ENCODE results near the gene IGDCC3.

Gene IGDCC3

GRCh38 chr15:65330934-65331645 lies 46.7 kb downstream of the IGDCC3 start:
- Histone ChIP-seq H3K4me3 (ENCODE audit: low read depth, low read length) (no peak overlapping the region), H2BK120ac (ENCODE audit: insufficient read depth, low read length, poor library complexity) (no peak overlapping the region), H2BK12ac (ENCODE audit: low read length) (no peak overlapping the region), H2AFZ (ENCODE audit: insufficient read depth, low read length, poor library complexity) (no peak overlapping the region), H3K27me3 (ENCODE audit: insufficient read depth, low read length) (no peaks in the 10 kb centered on the region), H3K23ac (ENCODE audit: low read length) (no peak overlapping the region), H4K8ac (ENCODE audit: low read depth, low read length) (no peak overlapping the region), H4K91ac (ENCODE audit: low read depth, low read length) (no peak overlapping the region), H3K9ac (ENCODE audit: low read length) (no peak overlapping the region), H2AK5ac (ENCODE audit: low read length) (no peak overlapping the region), H3K4ac (ENCODE audit: low read depth, low read length) (no peak overlapping the region), H3K18ac (ENCODE audit: low read length) (no peak overlapping the region), H3K79me1 (ENCODE audit: low read length) (no peaks in the 10 kb centered on the region), H2BK5ac (ENCODE audit: low read depth, low read length, poor library complexity) (no peak overlapping the region), H3K14ac (ENCODE audit: low read length) (no peak overlapping the region), H3K4me1 (ENCODE audit: control insufficient read depth in 1 of 2, insufficient read depth in 2 of 2, low read length in 2 of 2) (peaks cover 15 to 27% of the 10 kb centered on the region in 2 experiments), H3K9me3 (ENCODE audit: insufficient read depth, low read depth, low read length) (peaks cover 2% of the 10 kb centered on the region), H3K79me2 (ENCODE audit: control insufficient read depth, insufficient read depth, low read length, poor library complexity) (no peaks in the 10 kb centered on the region), H3K36me3 (ENCODE audit: control insufficient read depth in 1 of 2, insufficient read depth in 2 of 2, low read length in 2 of 2) (peaks cover 61 to 67% of the 10 kb centered on the region in 2 experiments), H4K12ac (ENCODE audit: low read depth, low read length) (no peak overlapping the region), H3K4me2 (ENCODE audit: low read length) (no peak overlapping the region), H3K27ac (ENCODE audit: low read depth, low read length) (no peak overlapping the region)
- no CpG with 5 or more reads among the region's 22 CpGs for WGBS (ENCODE audit: extremely low coverage, insufficient coverage, insufficient read length)
- no peak for DNase-seq

- H3K4me2 ChIP-seq (ENCODE audit: low read length), result no peak overlapping the region
- no peak overlapping the region for H2BK5ac ChIP-seq (ENCODE audit: low read depth, low read length, poor library complexity)
- H3K79me1 ChIP-seq (ENCODE audit: low read length), result peaks cover 2% of the 10 kb centered on the region
- no peak overlapping the region for H2AK5ac ChIP-seq (ENCODE audit: low read length)
- no CpG with 5 or more reads among the region's 18 CpGs for WGBS (ENCODE audit: extremely low coverage, insufficient coverage, insufficient read length)
- no peak overlapping the region for H2BK12ac ChIP-seq (ENCODE audit: low read length)
- no peaks in the 10 kb centered on the region for H3K79me2 ChIP-seq (ENCODE audit: control insufficient read depth, insufficient read depth, low read length, poor library complexity)
- H3K18ac ChIP-seq (ENCODE audit: low read length), result no peak overlapping the region
- no peak overlapping the region for H2AFZ ChIP-seq (ENCODE audit: insufficient read depth, low read length, poor library complexity)
- peaks cover 17 to 24% of the 10 kb centered on the region in 2 experiments for H3K4me1 ChIP-seq (ENCODE audit: control insufficient read depth in 1 of 2, insufficient read depth in 2 of 2, low read length in 2 of 2)
- no peaks in the 10 kb centered on the region for H3K27me3 ChIP-seq (ENCODE audit: insufficient read depth, low read length)
- H3K14ac ChIP-seq (ENCODE audit: low read length), result no peak overlapping the region
- no peak overlapping the region for H3K4me3 ChIP-seq (ENCODE audit: low read depth, low read length)
- H3K23ac ChIP-seq (ENCODE audit: low read length), result no peak overlapping the region
- H4K8ac ChIP-seq (ENCODE audit: low read depth, low read length), result no peak overlapping the region
- H2BK120ac ChIP-seq (ENCODE audit: insufficient read depth, low read length, poor library complexity), result no peak overlapping the region
- no peak overlapping the region for H3K4ac ChIP-seq (ENCODE audit: low read depth, low read length)
- peaks cover 55 to 59% of the 10 kb centered on the region in 2 experiments for H3K36me3 ChIP-seq (ENCODE audit: control insufficient read depth in 1 of 2, insufficient read depth in 2 of 2, low read length in 2 of 2)
- H4K91ac ChIP-seq (ENCODE audit: low read depth, low read length), result no peak overlapping the region
- peaks cover 2% of the 10 kb centered on the region for H3K9me3 ChIP-seq (ENCODE audit: insufficient read depth, low read depth, low read length)
- H4K12ac ChIP-seq (ENCODE audit: low read depth, low read length), result no peak overlapping the region
- H3K9ac ChIP-seq (ENCODE audit: low read length), result no peak overlapping the region
- H3K27ac ChIP-seq (ENCODE audit: low read depth, low read length), result no peak overlapping the region
- DNase-seq, result no peak
Measured at GRCh38 chr15:65329984-65330735, 47.6 kb downstream of the IGDCC3 start.

- Histone ChIP-seq H3K27ac (ENCODE audit: low read depth, low read length) (no peak overlapping the region), H2BK5ac (ENCODE audit: low read depth, low read length, poor library complexity) (no peak overlapping the region), H3K4me1 (ENCODE audit: control insufficient read depth in 1 of 2, insufficient read depth in 2 of 2, low read length in 2 of 2) (peaks cover 10 to 17% of the 10 kb centered on the region in 2 experiments), H3K4me3 (ENCODE audit: low read depth, low read length) (no peak overlapping the region), H3K4me2 (ENCODE audit: low read length) (no peak overlapping the region), H3K23ac (ENCODE audit: low read length) (no peak overlapping the region), H2BK120ac (ENCODE audit: insufficient read depth, low read length, poor library complexity) (no peak overlapping the region), H2BK12ac (ENCODE audit: low read length) (no peak overlapping the region), H3K9ac (ENCODE audit: low read length) (no peak overlapping the region), H3K36me3 (ENCODE audit: control insufficient read depth in 1 of 2, insufficient read depth in 2 of 2, low read length in 2 of 2) (peaks cover 52 to 53% of the 10 kb centered on the region in 2 experiments), H4K8ac (ENCODE audit: low read depth, low read length) (no peak overlapping the region), H3K79me1 (ENCODE audit: low read length) (peaks cover 2% of the 10 kb centered on the region), H2AK5ac (ENCODE audit: low read length) (no peak overlapping the region), H3K27me3 (ENCODE audit: insufficient read depth, low read length) (no peaks in the 10 kb centered on the region), H3K9me3 (ENCODE audit: insufficient read depth, low read depth, low read length) (no peaks in the 10 kb centered on the region), H3K4ac (ENCODE audit: low read depth, low read length) (no peak overlapping the region), H3K79me2 (ENCODE audit: control insufficient read depth, insufficient read depth, low read length, poor library complexity) (no peaks in the 10 kb centered on the region), H3K18ac (ENCODE audit: low read length) (no peak overlapping the region), H3K14ac (ENCODE audit: low read length) (no peak overlapping the region), H2AFZ (ENCODE audit: insufficient read depth, low read length, poor library complexity) (no peak overlapping the region), H4K91ac (ENCODE audit: low read depth, low read length) (no peak overlapping the region), H4K12ac (ENCODE audit: low read depth, low read length) (no peak overlapping the region)
- WGBS (ENCODE audit: extremely low coverage, insufficient coverage, insufficient read length), result no CpG with 5 or more reads among the region's 21 CpGs
- no peak for DNase-seq
Measured at GRCh38 chr15:65329288-65329983, 48.4 kb downstream of the IGDCC3 start.

GRCh38 chr15:65328506-65329287 lies 49.1 kb downstream of the IGDCC3 start:
- H3K23ac ChIP-seq (ENCODE audit: low read length), result no peak overlapping the region
- no peak for DNase-seq
- H3K18ac ChIP-seq (ENCODE audit: low read length), result no peak overlapping the region
- H4K12ac ChIP-seq (ENCODE audit: low read depth, low read length), result no peak overlapping the region
- peaks cover 5 to 10% of the 10 kb centered on the region in 2 experiments for H3K4me1 ChIP-seq (ENCODE audit: control insufficient read depth in 1 of 2, insufficient read depth in 2 of 2, low read length in 2 of 2)
- H2AK5ac ChIP-seq (ENCODE audit: low read length), result no peak overlapping the region
- no CpG with 5 or more reads among the region's 21 CpGs for WGBS (ENCODE audit: extremely low coverage, insufficient coverage, insufficient read length)
- no peaks in the 10 kb centered on the region for H3K79me2 ChIP-seq (ENCODE audit: control insufficient read depth, insufficient read depth, low read length, poor library complexity)
- H4K91ac ChIP-seq (ENCODE audit: low read depth, low read length), result no peak overlapping the region
- no peak overlapping the region for H3K27ac ChIP-seq (ENCODE audit: low read depth, low read length)
- H3K9ac ChIP-seq (ENCODE audit: low read length), result no peak overlapping the region
- H4K8ac ChIP-seq (ENCODE audit: low read depth, low read length), result no peak overlapping the region
- no peaks in the 10 kb centered on the region for H3K9me3 ChIP-seq (ENCODE audit: insufficient read depth, low read depth, low read length)
- no peak overlapping the region for H3K14ac ChIP-seq (ENCODE audit: low read length)
- no peak overlapping the region for H3K4me2 ChIP-seq (ENCODE audit: low read length)
- no peak overlapping the region for H2AFZ ChIP-seq (ENCODE audit: insufficient read depth, low read length, poor library complexity)
- no peak overlapping the region for H3K4me3 ChIP-seq (ENCODE audit: low read depth, low read length)
- H3K4ac ChIP-seq (ENCODE audit: low read depth, low read length), result no peak overlapping the region
- H3K27me3 ChIP-seq (ENCODE audit: insufficient read depth, low read length), result no peaks in the 10 kb centered on the region
- no peak overlapping the region for H2BK120ac ChIP-seq (ENCODE audit: insufficient read depth, low read length, poor library complexity)
- H2BK12ac ChIP-seq (ENCODE audit: low read length), result no peak overlapping the region
- H3K79me1 ChIP-seq (ENCODE audit: low read length), result peaks cover 2% of the 10 kb centered on the region
- H3K36me3 ChIP-seq (ENCODE audit: control insufficient read depth in 1 of 2, insufficient read depth in 2 of 2, low read length in 2 of 2), result peaks cover 50 to 52% of the 10 kb centered on the region in 2 experiments
- no peak overlapping the region for H2BK5ac ChIP-seq (ENCODE audit: low read depth, low read length, poor library complexity)

Data from trophoblast cell (in vitro differentiated cells and primary cell).